GM10266 (cell line): Measurements from ENCODE around the gene SERPINE2.

Source experiments
- DNase-seq: peaks from one replicate; pipeline ENCODE4 v3.0.0; 2012; ENCODE audit errors: extremely low spot score
- CTCF ChIP-seq: IDR thresholded peaks from 2 replicates; pipeline ENCODE4 v1.5.1; 2012; ENCODE audit warnings: mild to moderate bottlenecking, low read depth; ENCODE audit not compliant: control insufficient read depth, insufficient read depth; ENCODE audit errors: missing control alignments

The SERPINE2 gene

GRCh38 chr2:224036731-224037361 is 2.2 kb downstream of the SERPINE2 start:
- no peak for TF ChIP-seq CTCF
- no peak for DNase-seq

GRCh38 chr2:224034017-224034416 is 5.1 kb downstream of the SERPINE2 start:
- DNase-seq, result no peak
- no peak for TF ChIP-seq CTCF

- DNase-seq, result no peak
- no peak for TF ChIP-seq CTCF
Observed at GRCh38 chr2:224033601-224034000, 5.5 kb downstream of the SERPINE2 start.

GRCh38 chr2:224032283-224032682 is 6.8 kb downstream of the SERPINE2 start:
- TF ChIP-seq CTCF, result no peak
- DNase-seq, result no peak

GRCh38 chr2:224031358-224031970 is 7.6 kb downstream of the SERPINE2 start:
- TF ChIP-seq CTCF, result no peak
- DNase-seq, result no peak

GRCh38 chr2:224030786-224031185 is 8.3 kb downstream of the SERPINE2 start:
- no peak for TF ChIP-seq CTCF
- DNase-seq, result no peak

- DNase-seq, result no peak
- no peak for TF ChIP-seq CTCF
Observed at GRCh38 chr2:224029876-224030275, 9.2 kb downstream of the SERPINE2 start.
